Measurements from ENCODE around the gene CTXN2.

The CTXN2 gene

GRCh38 chr15:48225771-48226170, 34.3 kb downstream of the CTXN2 start:
- DNase-seq: no peak

GRCh38 chr15:48230498-48230897, 39.0 kb downstream of the CTXN2 start:
- no peak for DNase-seq

- DNase-seq: no peak
These were observed 41.8 kb downstream of the CTXN2 start for GRCh38 chr15:48233246-48233645.

- DNase-seq: no peak
These were observed 47.9 kb downstream of the CTXN2 start for GRCh38 chr15:48239334-48239733.

- DNase-seq: no peak
These were observed 50.5 kb downstream of the CTXN2 start for GRCh38 chr15:48242015-48242414.

GRCh38 chr15:48242535-48242934, 51.1 kb downstream of the CTXN2 start:
- DNase-seq: no peak

GRCh38 chr15:48244921-48245320, 53.5 kb downstream of the CTXN2 start:
- DNase-seq: no peak

GRCh38 chr15:48248414-48248813, 56.9 kb downstream of the CTXN2 start:
- no peak for DNase-seq

- DNase-seq: no peak
These were observed 59.2 kb downstream of the CTXN2 start for GRCh38 chr15:48250640-48251076.

- no peak for DNase-seq
These were observed 61.7 kb downstream of the CTXN2 start for GRCh38 chr15:48253172-48253571.
